MCF 10A (cell line): ENCODE measurements around the gene PCSK6. TPM values are rescaled to one million over a fixed set of nuclear protein-coding genes. Genes with fewer than 3 reads are reported as not detected.

Source experiments
- BruUV-seq: library from RNA; stranded (reverse); fragments of 400-500 nt; replicated peaks from 2 replicates; lab custom pipeline; 2021; lab: Mats Ljungman, UMichigan
- CTCF ChIA-PET: fragments of 300-600 bp; sonication (Branson Sonifier 250); formaldehyde crosslinking; extraction: SDS; loops from one replicate; lab custom pipeline; 2021; ENCODE audit warnings: antibody characterized with exemption, inconsistent platforms; lab: Yijun Ruan, JAX
- POLR2A ChIA-PET: fragments of 300-600, 350-650 bp; sonication (Branson Sonifier 250); formaldehyde crosslinking; extraction: SDS; loops from one replicate; lab custom pipeline; 2020; ENCODE audit warnings: antibody characterized with exemption, inconsistent platforms; lab: Yijun Ruan, JAX
- DNase-seq: peaks from one replicate; pipeline ENCODE4 v3.0.0-alpha.2; 2018; ENCODE audit not compliant: unreplicated experiment
- H3K27ac Mint-ChIP-seq: one replicate; pipeline ENCODE4 v1.8.0; 2022; ENCODE audit warnings: mild to moderate bottlenecking, low read depth, mixed read lengths; ENCODE audit not compliant: unreplicated experiment
- H3K27me3 Mint-ChIP-seq: one replicate; pipeline ENCODE4 v1.8.0; 2022; ENCODE audit warnings: mixed read lengths; ENCODE audit not compliant: insufficient read depth, unreplicated experiment
- H3K36me3 Mint-ChIP-seq: one replicate; pipeline ENCODE4 v1.8.0; 2022; ENCODE audit warnings: mild to moderate bottlenecking, moderate library complexity, mixed read lengths; ENCODE audit not compliant: insufficient read depth, unreplicated experiment
- H3K4me1 Mint-ChIP-seq: one replicate; pipeline ENCODE4 v1.8.0; 2022; ENCODE audit warnings: mixed read lengths; ENCODE audit not compliant: insufficient read depth, unreplicated experiment
- H3K4me3 Mint-ChIP-seq: one replicate; pipeline ENCODE4 v1.8.0; 2022; ENCODE audit warnings: mild to moderate bottlenecking, moderate library complexity, mixed read lengths; ENCODE audit not compliant: unreplicated experiment
- H3K9me3 Mint-ChIP-seq: one replicate; pipeline ENCODE4 v1.8.0; 2022; ENCODE audit warnings: mixed read lengths; ENCODE audit not compliant: unreplicated experiment
- CTCF ChIP-seq: fragments of 200-600 bp; IDR thresholded peaks from one replicate; pipeline ENCODE4 v1.8.0; 2022; ENCODE audit warnings: antibody characterized with exemption, mild to moderate bottlenecking; ENCODE audit not compliant: unreplicated experiment
- intact Hi-C: fragments of 100-400 bp; cut with micrococcal nuclease; formaldehyde crosslinking; loops from 2 replicates; pipeline ENCODE4 v1.14.1; 2022
- total RNA-seq: library from RNA; stranded (reverse); gene quantifications from 2 replicates; pipeline ENCODE4 v1.2.3, GENCODE V29; 2022

PCSK6 gene
- total RNA-seq, 1 experiment from 2014 or later: 30.8 TPM

- BruUV-seq: no TSS peak
- POLR2A ChIA-PET: interaction anchor here (0.7 kb wide), 1 partner anchor 13 kb away, joined by 5 read pairs; no protein-coding TSS in a partner anchor
Observed at GRCh38 chr15:101454365-101454764, 35.1 kb downstream of the PCSK6 start.

GRCh38 chr15:101453123-101454120 is 36.1 kb downstream of the PCSK6 start:
- ChIA-PET CTCF (no interaction called here), POLR2A (interaction anchor here (0.8 kb wide), 1 partner anchor 15 kb away, joined by 3 read pairs; no protein-coding TSS in a partner anchor)
- Mint-ChIP-seq H3K4me1 (no peaks in the 10 kb centered on the region), H3K4me3 (no peak overlapping the region), H3K9me3 (no peaks in the 10 kb centered on the region), H3K27me3 (no peaks in the 10 kb centered on the region), H3K36me3 (peaks cover 7% of the 10 kb centered on the region), H3K27ac (no peak overlapping the region)
- BruUV-seq: no TSS peak
- intact Hi-C loops: no loop called here
- no peak for DNase-seq
- TF ChIP-seq CTCF: no peak

More at GRCh38 chr15:101454365-101454764, 35.1 kb downstream of the PCSK6 start:
- CTCF ChIA-PET: no interaction called here
- Mint-ChIP-seq H3K9me3 (no peaks in the 10 kb centered on the region), H3K27ac (no peak overlapping the region), H3K36me3 (peaks cover 7% of the 10 kb centered on the region), H3K27me3 (no peaks in the 10 kb centered on the region), H3K4me1 (no peaks in the 10 kb centered on the region), H3K4me3 (no peak overlapping the region)
- TF ChIP-seq CTCF: no peak
- no peak for DNase-seq
- intact Hi-C loops: no loop called here

GRCh38 chr15:101452572-101452971 is 36.9 kb downstream of the PCSK6 start:
- no peak for DNase-seq
- H3K27ac Mint-ChIP-seq: no peak overlapping the region
- intact Hi-C loops: no loop called here
- POLR2A ChIA-PET: no interaction called here
- CTCF ChIA-PET: no interaction called here
- no peaks in the 10 kb centered on the region for H3K27me3 Mint-ChIP-seq
- no peak overlapping the region for H3K4me3 Mint-ChIP-seq
- H3K36me3 Mint-ChIP-seq: peaks cover 7% of the 10 kb centered on the region
- H3K9me3 Mint-ChIP-seq: no peaks in the 10 kb centered on the region
- BruUV-seq: no TSS peak
- TF ChIP-seq CTCF: no peak
- H3K4me1 Mint-ChIP-seq: no peaks in the 10 kb centered on the region

- ChIA-PET CTCF (no interaction called here), POLR2A (no interaction called here)
- no peak for DNase-seq
- intact Hi-C loops: no loop called here
- BruUV-seq: no TSS peak
- no peak overlapping the region for H3K27ac Mint-ChIP-seq
- peaks cover 7% of the 10 kb centered on the region for H3K36me3 Mint-ChIP-seq
- TF ChIP-seq CTCF: no peak
- no peaks in the 10 kb centered on the region for H3K4me1 Mint-ChIP-seq
- H3K4me3 Mint-ChIP-seq: no peak overlapping the region
- no peaks in the 10 kb centered on the region for H3K9me3 Mint-ChIP-seq
- H3K27me3 Mint-ChIP-seq: no peaks in the 10 kb centered on the region
Observed at GRCh38 chr15:101451846-101452245, 37.7 kb downstream of the PCSK6 start.
